Psoas muscle (tissue), 8 donors: ENCODE data around the gene ST6GALNAC6. TPM values are rescaled to one million over a fixed set of nuclear protein-coding genes. Genes with fewer than 3 reads are reported as not detected.
A peak's percentile ranks its signal among the peaks of the same experiment; 100 is the strongest.

Experiments used
- ATAC-seq, 4 donors: fragments of 200-7000 bp; cut with Tn5 transposase; one replicate each; pipeline ENCODE4 v1.9.1; 2020; ENCODE audit warnings: moderate library complexity in 3 of 4, mild to moderate bottlenecking in 2 of 4
- DNase-seq, 2 donors: peaks; one replicate each; pipeline ENCODE4 v3.0.0-alpha.2; 2020
- H3K27ac ChIP-seq: fragments of 200-600 bp; one replicate; pipeline ENCODE4 v1.8.0; 2022
- H3K27me3 ChIP-seq, 3 donors: fragments of 200-600 bp in 1 of 3; one replicate each; pipeline versions ENCODE4 v1.6.1 to v1.8.0; 2013 to 2022; ENCODE audit warnings: low read length in 2 of 3, mild to moderate bottlenecking in 2 of 3, moderate library complexity in 1 of 3; ENCODE audit not compliant: insufficient read depth in 3 of 3
- H3K36me3 ChIP-seq, 2 donors: fragments of 200-600 bp in 1 of 2; one replicate each; pipeline versions ENCODE4 v1.6.1 to v1.8.0; 2013 to 2022; ENCODE audit warnings: low read depth in 1 of 2, mild to moderate bottlenecking in 1 of 2, moderate library complexity in 1 of 2; ENCODE audit not compliant: insufficient read depth in 1 of 2
- H3K4me1 ChIP-seq: fragments of 200-600 bp; one replicate; pipeline ENCODE4 v1.8.0; 2022
- H3K4me3 ChIP-seq: fragments of 200-600 bp; one replicate; pipeline ENCODE4 v1.8.0; 2022; ENCODE audit warnings: mild to moderate bottlenecking
- H3K9me3 ChIP-seq: fragments of 200-600 bp; one replicate; pipeline ENCODE4 v1.8.0; 2022
- CTCF ChIP-seq: fragments of 200-600 bp; IDR thresholded peaks from one replicate; pipeline ENCODE4 v1.8.0; 2022; ENCODE audit warnings: antibody characterized with exemption
- WGBS, 3 donors: extraction: QIAGEN DNeasy Blood & Tissue Kit; methylation state at CpG; one replicate each; pipeline versions ENCODE4 v1.1.6 to v1.1.7; 2013; 5-methylcytosine and 5-hydroxymethylcytosine counted together
- intact Hi-C, 2 donors: fragments of 100-400 bp; cut with DNase I; formaldehyde crosslinking; loops; one replicate each; pipeline versions ENCODE4 v1.11.0 to v1.14.2; 2022
- polyA plus RNA-seq, 3 donors: library from polyadenylated mRNA; stranded (reverse); fragments of 200-250 nt; gene quantifications; one replicate each; pipeline ENCODE4 v1.2.3, GENCODE V29; 2013
- total RNA-seq, 4 donors: library from RNA; stranded (reverse); fragmentation: NEBNext Ultra II Directional in 2 of 4; extraction: Animal tissue kit (Norgen Biotek cat#: 25700) in 2 of 4; gene quantifications; one replicate each; pipeline versions ENCODE4 v1.2.1 to v1.2.4, GENCODE V29; 2021 to 2023
- donor health status: healthy with polysubstance abuse.
- donor health status: DM: no; HTN: no; CAD: no; lungs with moderate emphysema.
- donor health status: Bipolar disorder and iron deficiency.
- donor health status: healthy.
- donor health status: DM: yes; HTN: yes; CAD: no.
- donor health status: DM: no; HTN: no; CAD: no.
- donor health status: DM: no; HTN: no; CAD: no.
- donor health status: DM: yes; HTN: yes; CAD: no.

Gene ST6GALNAC6
- total and polyA plus RNA-seq, 7 donors, result 18.5 to 35.5 (median 25.0) TPM

DNA sequence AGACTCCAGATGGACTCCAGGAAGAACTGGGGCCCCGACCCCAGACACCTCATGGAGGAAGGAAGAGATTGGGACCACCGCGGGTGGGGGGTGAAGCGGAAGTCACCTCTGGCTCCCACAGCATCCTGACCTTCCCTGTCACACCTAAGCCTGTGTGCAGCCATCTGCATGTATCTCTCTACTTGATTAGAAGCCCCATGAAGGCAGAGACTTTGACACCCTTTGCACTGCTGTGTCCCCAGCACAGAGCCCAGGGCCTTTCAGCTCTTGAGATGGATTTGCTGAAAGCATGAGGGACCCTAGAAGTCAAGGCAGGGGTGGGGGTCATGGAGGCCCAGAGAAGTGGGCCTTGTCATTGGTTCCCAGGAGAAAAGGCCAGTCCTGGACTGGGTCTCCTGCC is 42.1 kb downstream of the ST6GALNAC6 start:
- WGBS, 3 donors, result 48 to 66% (median 61%) methylated on average over 4 of the region's 4 CpGs
- no peaks in the 10 kb centered on the region for H3K27me3 ChIP-seq
- H3K9me3 ChIP-seq, result no peaks in the 10 kb centered on the region
- TF ChIP-seq CTCF, result no peak
- ATAC-seq, result no peak
- no peak overlapping the region for H3K4me3 ChIP-seq
- peaks cover 32% of the 10 kb centered on the region for H3K4me1 ChIP-seq
- intact Hi-C loops, result no loop called here
- no peak for DNase-seq
- peaks cover 0 to 3% of the 10 kb centered on the region in 2 donors for H3K36me3 ChIP-seq
- peak overlapping the region; percentile 67 for H3K27ac ChIP-seq

- ATAC-seq (no peak), DNase-seq (no peak)
- Histone ChIP-seq H3K4me3 (no peak overlapping the region), H3K27ac (peak overlapping the region; percentile 32), H3K27me3 (no peaks in the 10 kb centered on the region), H3K4me1 (peaks cover 27% of the 10 kb centered on the region), H3K36me3 (peaks cover 0 to 6% of the 10 kb centered on the region in 2 donors), H3K9me3 (no peaks in the 10 kb centered on the region)
- 88 to 94% (median 91%) methylated on average over 8 of the region's 8 CpGs for WGBS, 3 donors
- TF ChIP-seq CTCF, result no peak
- intact Hi-C loops, result no loop called here
Measured at GRCh38 chr9:127856729-127857116, 42.7 kb downstream of the ST6GALNAC6 start.

DNA sequence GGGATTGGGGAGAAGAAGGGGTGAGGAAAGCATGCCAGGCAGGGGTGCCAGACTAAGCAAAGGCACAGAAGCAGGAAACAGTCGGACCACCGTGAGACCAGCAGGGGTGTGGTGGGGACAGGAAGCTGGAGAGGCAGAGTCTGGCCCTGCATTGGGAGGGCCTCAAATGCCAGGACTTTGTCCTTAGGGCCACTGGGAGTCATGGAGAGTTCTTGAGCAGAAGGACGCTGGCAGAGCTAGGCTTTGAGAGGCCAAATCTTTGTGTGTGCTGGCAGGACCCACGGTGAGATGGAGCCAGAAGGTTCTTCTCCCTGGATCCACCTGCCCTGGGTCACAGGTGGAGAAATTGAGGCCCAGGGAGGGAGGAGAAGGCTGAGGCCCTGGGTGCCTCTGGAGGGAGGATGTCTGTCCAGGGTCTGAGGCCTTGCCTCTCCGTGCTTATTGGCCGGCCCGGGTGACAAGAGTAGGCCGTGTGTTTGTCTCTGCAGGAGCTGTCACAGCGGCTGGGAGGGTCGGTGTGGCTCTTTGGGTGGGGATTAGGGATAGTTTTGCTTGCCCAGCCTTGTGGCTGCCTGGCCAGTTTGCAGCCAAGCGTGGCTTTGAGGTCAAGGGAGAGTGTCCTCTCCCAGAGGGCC is 43.2 kb downstream of the ST6GALNAC6 start:
- 47 to 55% (median 52%) methylated on average over 11 of the region's 11 CpGs for WGBS, 3 donors
- no peak for ATAC-seq
- peak overlapping the region; percentile 32 for H3K27ac ChIP-seq

GRCh38 chr9:127855522-127855921 is 43.9 kb downstream of the ST6GALNAC6 start:
- intact Hi-C loops, result no loop called here
- TF ChIP-seq CTCF, result no peak
- Histone ChIP-seq H3K27ac (peak overlapping the region; percentile 51), H3K36me3 (peaks cover 0 to 10% of the 10 kb centered on the region in 2 donors), H3K4me1 (peaks cover 21% of the 10 kb centered on the region), H3K9me3 (no peaks in the 10 kb centered on the region), H3K4me3 (no peak overlapping the region), H3K27me3 (no peaks in the 10 kb centered on the region)
- 96 to 98% (median 96%) methylated on average over 5 of the region's 5 CpGs for WGBS, 3 donors
- DNase-seq (no peak), ATAC-seq (no peak)

More for the DNA sequence above, 43.2 kb downstream of the ST6GALNAC6 start:
- H3K9me3 ChIP-seq, result no peaks in the 10 kb centered on the region
- DNase-seq, result no peak
- intact Hi-C loops, result no loop called here
- no peaks in the 10 kb centered on the region for H3K27me3 ChIP-seq
- peaks cover 0 to 6% of the 10 kb centered on the region in 2 donors for H3K36me3 ChIP-seq
- TF ChIP-seq CTCF, result no peak
- peaks cover 22% of the 10 kb centered on the region for H3K4me1 ChIP-seq
- H3K4me3 ChIP-seq, result no peak overlapping the region

DNA sequence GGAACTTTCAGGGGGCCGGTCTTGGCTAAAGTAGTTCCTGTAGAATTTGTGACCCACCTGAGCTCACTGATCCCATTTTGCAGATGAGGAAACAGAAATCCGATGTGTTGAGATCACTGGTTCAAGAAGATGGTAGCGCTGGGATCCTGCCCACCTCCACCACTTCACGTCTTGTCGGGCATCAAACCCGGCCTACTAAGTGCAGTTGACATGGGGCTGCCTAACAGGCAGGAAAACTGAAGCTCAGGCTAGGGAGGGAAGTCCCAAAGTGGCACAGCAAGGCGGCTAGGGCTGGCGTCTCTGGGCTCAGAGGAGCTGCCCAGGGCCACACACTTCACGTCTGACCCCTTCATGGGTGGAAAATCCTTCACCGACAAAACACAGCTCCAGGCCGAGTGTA is 44.4 kb downstream of the ST6GALNAC6 start:
- no peak for DNase-seq
- peaks cover 21% of the 10 kb centered on the region for H3K4me1 ChIP-seq
- no peaks in the 10 kb centered on the region for H3K9me3 ChIP-seq
- H3K27me3 ChIP-seq, result no peaks in the 10 kb centered on the region
- WGBS, 3 donors, result 62 to 69% (median 67%) methylated on average over 11 of the region's 11 CpGs
- TF ChIP-seq CTCF, result no peak
- H3K4me3 ChIP-seq, result peak overlapping the region; percentile 74
- H3K36me3 ChIP-seq, result peaks cover 0 to 10% of the 10 kb centered on the region in 2 donors
- intact Hi-C loops, result no loop called here
- no peak for ATAC-seq
- peak overlapping the region; percentile 51 for H3K27ac ChIP-seq
